HG03565 (cell line): ENCODE results near the gene ADGRB2.

Experiments used
- ATAC-seq: cut with Tn5 transposase; IDR thresholded peaks from one replicate; pipeline ENCODE4 v1.9.1; 2021; ENCODE audit warnings: mild to moderate bottlenecking, moderate library complexity; ENCODE audit not compliant: unreplicated experiment

ADGRB2 gene

DNA sequence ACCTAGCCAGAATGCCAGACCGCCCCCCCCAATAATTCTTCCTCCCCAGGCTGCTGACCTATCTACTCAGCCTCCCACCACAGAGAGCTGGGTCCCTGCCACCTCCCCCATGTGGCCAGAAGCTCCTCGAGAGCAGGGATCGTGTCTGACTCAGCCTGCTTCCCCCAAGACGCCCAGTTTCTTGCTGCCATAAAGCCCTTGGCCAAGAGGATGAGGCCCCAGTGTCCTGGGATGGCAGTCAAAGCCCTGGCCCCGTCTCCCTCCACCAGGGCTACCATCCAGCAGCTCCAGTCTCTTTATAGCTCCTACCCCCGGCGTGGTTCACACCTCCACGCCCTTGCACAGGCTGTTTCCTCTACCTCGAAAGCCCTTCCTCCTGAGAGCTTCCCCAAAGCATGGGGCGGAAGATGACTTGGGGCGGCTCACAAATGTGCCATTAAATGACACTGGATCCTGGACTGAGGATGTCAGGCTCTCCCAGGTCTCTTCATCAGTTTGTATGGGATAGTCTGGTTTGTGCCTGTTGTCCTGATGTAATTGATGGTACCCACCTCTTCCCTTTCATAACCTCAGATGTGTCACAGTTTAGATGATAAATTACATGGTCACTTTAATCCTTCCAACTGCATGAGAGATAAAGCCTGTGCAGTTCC lies 13.2 kb downstream of the ADGRB2 start:
- ATAC-seq = no peak

DNA sequence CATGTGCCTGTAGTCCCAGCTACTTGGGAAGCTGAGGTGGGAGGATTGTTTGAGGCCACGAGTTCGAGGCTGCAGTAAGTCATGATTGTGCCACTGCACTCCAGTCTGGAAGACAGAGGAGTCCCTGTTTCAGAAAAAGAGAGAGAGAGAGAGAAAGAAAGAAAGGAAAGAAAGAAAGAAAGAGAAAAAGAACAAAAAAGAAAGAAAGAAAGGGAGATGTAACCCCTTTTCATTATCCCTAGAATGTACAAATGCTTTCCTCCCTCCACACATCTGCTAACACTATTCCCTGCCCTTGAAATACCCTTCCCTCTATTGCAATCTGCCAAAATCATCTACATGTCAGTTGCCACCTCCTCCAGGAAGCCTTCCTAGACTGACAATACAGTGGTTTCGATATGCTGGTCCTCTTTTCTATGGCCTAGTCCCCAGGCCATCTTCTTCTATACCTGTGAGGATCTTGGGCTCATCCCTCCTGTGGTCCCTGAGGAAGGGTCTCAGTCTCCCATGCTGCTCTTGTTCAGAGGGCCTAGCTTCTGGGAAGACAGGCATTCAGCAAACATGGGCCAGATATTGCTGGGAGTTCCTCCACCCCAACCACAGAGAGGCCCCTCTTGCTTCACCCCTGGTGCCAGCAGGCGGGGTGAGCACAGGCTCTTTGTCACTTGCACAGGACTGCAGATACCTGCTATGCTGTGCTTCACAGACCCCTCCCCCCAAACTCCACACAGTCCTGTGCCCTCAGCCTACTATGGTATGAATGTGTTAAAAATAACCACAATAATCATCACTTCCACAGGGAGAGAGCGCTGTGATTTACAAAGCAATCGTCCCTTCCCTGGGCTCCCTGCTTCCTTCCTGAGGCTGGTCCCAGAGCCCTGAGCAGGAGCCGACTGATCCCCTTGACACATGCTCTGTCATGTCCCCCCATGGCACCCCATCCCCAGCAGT lies 14.1 kb downstream of the ADGRB2 start:
- no peak for ATAC-seq

DNA sequence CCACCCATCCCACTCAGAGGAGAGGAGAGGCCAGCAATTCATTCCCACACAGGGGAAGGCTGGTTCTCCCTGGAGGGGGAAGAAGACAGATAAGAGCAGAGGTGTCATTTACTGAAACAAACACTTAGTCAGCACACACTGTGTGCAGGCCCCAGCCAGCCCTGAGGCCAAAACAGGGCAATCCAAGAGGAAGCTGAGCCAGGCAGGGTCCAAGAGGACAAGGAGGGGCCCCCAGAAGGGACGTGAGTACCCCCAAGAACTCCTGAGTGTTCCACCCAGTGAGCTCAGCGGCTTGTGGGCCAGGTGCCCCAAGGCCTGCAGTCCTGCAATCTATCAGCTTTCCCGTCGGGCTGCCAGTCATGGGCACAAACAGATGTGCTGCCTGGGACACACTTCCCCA lies 15.8 kb downstream of the ADGRB2 start:
- ATAC-seq = no peak

DNA sequence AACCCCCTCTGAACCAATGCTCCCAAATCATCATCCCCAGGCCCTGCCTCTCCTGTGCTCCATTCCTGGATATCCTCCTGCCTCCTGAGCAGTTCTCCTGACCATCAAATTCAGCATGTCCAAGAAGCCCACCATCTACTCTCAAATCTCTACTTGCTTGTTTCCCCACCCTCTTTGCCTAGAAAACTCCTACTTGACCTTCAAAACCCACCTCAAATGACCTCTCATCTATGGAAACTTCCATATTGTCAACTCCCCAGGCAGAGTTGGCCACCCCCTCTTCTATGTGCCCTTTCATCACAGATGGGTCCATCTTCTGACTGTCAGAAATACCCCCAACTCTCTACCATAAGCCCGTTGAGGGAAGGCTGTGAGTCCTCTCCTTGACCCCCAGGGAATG lies 16.8 kb downstream of the ADGRB2 start:
- ATAC-seq = no peak

DNA sequence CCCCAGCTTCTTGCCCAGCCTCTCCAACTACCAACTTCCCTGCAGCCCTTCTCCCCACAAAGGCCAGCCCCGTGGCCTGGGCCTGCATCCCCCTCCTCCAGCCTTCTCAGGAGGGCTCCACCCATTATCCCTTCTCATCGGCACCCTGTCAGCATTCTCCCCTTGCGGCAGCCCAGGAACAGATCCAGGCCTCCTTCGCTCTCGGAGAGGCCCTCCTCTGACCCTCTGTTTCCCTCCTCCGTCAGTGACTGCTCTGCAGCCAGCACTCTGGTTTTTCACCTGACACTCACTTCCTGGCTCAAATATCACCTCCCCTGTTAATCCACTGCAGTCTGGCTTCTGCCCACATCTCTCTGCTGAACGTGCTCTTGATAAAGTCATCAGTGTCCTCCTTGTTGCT lies 17.5 kb downstream of the ADGRB2 start:
- ATAC-seq = no peak

DNA sequence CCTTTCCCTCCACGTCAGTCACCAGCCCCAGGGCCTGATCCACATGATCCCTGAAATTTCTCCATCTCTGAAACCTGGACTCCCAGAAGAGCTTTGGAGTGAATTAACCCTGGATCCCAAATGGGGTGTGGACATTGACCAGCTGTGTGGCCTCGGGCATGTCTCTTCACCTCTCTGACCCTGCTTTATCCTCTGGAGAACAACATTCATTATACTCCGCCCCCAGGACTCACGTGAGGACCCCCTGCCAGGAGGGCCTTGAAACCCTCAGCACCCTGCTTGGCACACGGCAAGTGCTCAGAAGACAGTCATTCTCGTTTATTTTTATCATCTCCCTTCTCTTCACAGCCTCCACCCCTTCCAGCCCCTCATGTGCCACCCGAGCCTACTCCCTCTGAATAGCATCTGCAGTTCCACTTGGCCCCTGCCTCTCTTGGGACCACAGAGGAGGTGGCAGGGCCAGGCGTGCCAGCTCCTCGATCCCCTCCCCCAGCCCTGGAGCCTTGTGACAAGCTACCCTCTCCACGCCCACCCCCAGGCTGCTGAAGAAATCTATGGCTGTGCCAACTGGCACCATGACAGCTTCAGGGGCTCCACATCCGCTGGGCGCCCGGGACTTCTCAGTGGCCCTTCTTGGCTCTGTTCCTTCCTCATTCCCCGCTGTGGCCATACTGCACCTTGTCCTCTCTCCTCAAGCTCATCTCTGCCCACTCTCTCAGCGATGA lies 18.0 kb downstream of the ADGRB2 start:
- ATAC-seq = no peak

DNA sequence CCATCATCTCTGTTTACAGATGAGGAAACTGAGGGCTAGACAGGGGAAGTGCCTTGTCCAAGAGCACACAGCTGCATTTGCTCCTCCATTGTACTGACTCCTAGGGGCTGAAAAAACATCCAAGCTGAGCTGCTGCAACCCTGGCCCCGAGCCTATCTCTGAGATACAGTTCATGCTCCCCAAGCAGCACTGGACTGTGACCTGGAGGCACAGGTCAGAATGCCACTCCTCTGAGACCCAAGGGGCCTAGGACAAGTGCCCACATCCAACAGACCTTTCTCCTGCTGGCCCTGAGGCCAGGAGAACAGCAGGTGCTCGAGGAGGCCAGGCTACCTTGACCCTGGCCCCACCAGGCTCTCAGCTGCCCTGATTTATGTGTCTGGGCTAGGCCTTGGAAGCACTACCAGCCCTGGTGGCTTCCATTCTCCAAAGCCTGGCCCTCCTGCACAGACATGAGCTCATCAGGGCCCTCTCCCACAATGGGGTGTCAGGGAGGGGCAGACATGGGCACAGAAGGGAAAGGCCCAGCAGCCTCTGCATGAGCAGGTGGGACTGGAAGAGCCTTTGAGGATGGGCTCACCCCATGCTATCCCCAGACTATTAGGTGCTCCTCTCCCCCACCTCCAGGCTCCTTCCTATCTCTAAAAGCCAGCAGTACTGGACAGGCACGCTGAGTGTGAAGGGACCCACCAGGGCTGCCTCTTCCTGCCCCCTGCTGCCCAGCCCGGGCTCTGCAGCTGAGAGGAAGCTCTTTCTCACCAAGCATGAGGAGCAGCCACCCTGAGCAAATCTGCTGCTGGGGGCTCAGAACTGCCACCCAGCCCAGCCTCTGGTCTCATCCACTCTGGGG lies 18.8 kb downstream of the ADGRB2 start:
- no peak for ATAC-seq

- ATAC-seq = no peak
Observed at GRCh38 chr1:31744165-31744888, 19.8 kb downstream of the ADGRB2 start.

- ATAC-seq = no peak
Observed at GRCh38 chr1:31742462-31743212, 21.5 kb downstream of the ADGRB2 start.

DNA sequence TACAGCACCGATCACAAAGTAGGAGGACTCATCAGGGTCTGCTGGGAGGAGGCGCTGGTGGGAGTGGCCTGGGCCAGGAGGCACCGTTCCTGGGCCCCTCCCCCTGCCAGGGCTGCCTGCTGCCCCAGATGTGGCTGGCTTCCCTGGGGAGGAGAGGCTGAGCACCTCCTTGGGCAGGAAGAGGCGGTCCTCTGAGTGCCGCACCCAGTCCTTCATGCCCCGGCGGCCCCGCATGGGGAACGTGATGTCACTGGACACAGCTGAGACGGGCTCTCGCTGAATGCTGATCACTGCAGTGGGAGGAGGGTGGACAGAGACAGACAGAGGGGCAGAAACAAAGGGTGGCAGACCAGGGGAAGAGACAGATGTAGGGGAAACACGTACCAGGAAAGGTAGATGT lies 24.8 kb downstream of the ADGRB2 start:
- ATAC-seq = no peak

DNA sequence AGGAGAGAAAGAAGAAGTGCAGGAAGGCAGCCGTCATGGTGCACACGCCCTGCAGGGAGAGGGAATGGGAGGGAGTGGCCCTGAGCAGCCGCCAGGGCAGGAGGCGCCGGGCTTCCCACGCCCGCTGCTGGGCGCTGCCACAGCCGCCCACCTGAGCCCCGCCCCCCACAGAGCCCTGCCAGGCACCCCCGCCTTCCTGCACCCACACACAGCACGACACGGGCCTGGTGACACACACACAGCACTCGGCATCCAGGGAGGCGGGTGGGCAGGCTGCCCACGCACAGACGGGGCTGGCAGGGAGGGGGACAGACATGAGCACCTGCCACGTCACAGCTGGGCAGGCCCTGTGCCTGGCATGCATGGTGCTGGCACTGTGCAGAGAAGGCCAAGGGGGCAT lies 27.5 kb downstream of the ADGRB2 start:
- no peak for ATAC-seq

DNA sequence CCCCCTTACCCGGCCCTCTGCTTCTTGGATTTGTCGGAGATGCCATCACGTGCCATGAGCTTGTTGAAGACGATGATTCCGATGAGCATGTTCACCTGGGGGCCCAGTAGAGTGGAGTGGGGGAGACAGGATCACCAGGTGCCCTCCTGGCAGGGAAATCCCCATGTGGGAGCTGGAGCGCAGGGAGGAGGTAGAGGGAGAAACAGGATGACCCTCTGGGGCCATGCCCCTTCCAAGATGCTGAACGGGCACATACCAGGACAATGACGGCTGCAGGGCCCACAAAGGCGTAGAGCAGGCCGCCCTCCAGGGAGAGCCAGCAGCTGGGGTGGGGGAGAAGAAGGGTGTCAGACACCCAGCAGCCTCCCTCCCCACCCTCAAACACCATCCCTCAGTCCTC lies 28.6 kb downstream of the ADGRB2 start:
- ATAC-seq = no peak

DNA sequence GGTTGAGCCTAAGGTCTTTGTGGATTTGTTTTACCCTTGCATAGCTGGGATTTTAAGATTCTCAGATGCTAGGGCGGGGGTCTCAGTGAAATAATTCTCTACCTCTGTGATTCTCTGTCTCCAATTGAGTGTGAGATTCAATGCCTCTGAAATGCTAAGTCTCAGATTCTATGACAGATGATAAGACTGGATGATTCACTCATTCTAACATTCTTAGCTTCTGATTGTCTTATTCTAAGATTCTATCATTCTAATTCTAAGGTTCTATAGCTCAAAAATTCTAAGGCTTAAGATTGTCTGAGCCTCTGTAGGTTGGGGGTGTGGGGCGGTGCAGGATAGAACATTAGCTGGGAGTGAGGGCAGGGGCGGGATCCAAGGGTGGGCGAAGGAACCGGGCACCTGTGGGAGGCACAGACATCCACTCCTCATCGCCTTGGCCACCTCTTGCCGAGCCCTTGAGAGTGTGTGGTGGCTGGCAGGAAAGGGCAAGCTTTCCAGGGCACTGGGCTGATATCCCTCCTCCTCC lies 29.5 kb downstream of the ADGRB2 start:
- ATAC-seq = no peak

GRCh38 chr1:31733389-31734219 lies 30.5 kb downstream of the ADGRB2 start:
- no peak for ATAC-seq

DNA sequence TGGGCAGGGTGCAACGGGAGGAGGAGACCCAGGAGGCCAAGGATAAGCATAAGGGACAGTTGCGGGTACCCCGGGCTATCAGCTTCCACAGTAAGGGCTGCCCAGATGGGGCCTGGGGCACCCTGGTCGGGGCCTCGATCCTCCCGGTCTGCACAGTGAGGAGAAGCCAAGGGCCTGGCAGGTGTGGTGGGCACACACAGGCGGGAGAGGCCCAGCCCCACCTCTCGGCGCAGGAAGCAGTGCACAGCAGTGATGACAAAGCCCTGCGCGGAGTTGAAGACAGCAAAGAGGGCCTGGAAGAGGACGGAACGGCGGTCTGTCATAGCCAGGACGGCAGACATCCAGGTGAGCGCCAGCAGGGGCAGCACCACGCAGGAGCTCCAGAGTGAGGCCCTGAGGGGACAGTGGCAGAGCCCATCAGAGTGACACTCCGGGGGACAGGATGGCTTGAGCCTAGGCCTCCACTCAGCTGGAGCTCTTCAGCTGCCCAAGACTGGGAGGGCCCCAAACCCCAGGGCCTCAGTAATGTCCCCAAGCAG lies 31.3 kb downstream of the ADGRB2 start:
- no peak for ATAC-seq

GRCh38 chr1:31732343-31732742 lies 31.8 kb downstream of the ADGRB2 start:
- no peak for ATAC-seq

GRCh38 chr1:31731049-31731565 lies 33.0 kb downstream of the ADGRB2 start:
- ATAC-seq = no peak
